Stimulated activated CD4-positive, alpha-beta T cell treated with anti-CD3 and anti-CD28 coated beads, Interleukin-4, amount 100 ng/mL, for 48 hours (primary cell): Measurements from ENCODE around the gene RASSF5.

Experiments
- DNase-seq, 2 donors: peaks; one replicate each; pipeline ENCODE4 v3.0.0-alpha.2; 2020; ENCODE audit warnings: low read depth in 2 of 2

Gene RASSF5

GRCh38 chr1:206497363-206497762 is 10.0 kb upstream of the RASSF5 start:
- DNase-seq, result no peak

- DNase-seq, result no peak
Observed at GRCh38 chr1:206497774-206498173, 9.6 kb upstream of the RASSF5 start.

GRCh38 chr1:206498685-206499084 is 8.6 kb upstream of the RASSF5 start:
- no peak for DNase-seq

- no peak for DNase-seq
Observed at GRCh38 chr1:206500046-206500445, 7.3 kb upstream of the RASSF5 start.

- DNase-seq, result no peak
Observed at GRCh38 chr1:206501881-206502280, 5.5 kb upstream of the RASSF5 start.

GRCh38 chr1:206502403-206502802 is 4.9 kb upstream of the RASSF5 start:
- DNase-seq, result no peak

GRCh38 chr1:206502812-206503211 is 4.5 kb upstream of the RASSF5 start:
- no peak for DNase-seq

GRCh38 chr1:206503591-206504362 is 3.6 kb upstream of the RASSF5 start:
- peak in 1 of 2 donors; percentile 60 for DNase-seq

- DNase-seq, result no peak
Observed at GRCh38 chr1:206504363-206504713, 3.0 kb upstream of the RASSF5 start.

- DNase-seq, result no peak
Observed at GRCh38 chr1:206505702-206506355, 1.5 kb upstream of the RASSF5 start.

GRCh38 chr1:206506405-206507283 is 687 bp upstream of the RASSF5 start:
- no peak for DNase-seq

- no peak for DNase-seq
Observed at GRCh38 chr1:206508130-206508889, 979 bp downstream of the RASSF5 start.

- DNase-seq, result no peak
Observed at GRCh38 chr1:206508956-206509355, 1.6 kb downstream of the RASSF5 start.

- no peak for DNase-seq
Observed at GRCh38 chr1:206509612-206510257, 2.4 kb downstream of the RASSF5 start.

- DNase-seq, result no peak
Observed at GRCh38 chr1:206510371-206510770, 3.0 kb downstream of the RASSF5 start.

- DNase-seq, result no peak
Observed at GRCh38 chr1:206511362-206512057, 4.2 kb downstream of the RASSF5 start.

GRCh38 chr1:206512058-206512850 is 4.9 kb downstream of the RASSF5 start:
- DNase-seq, result no peak

GRCh38 chr1:206512851-206513180 is 5.5 kb downstream of the RASSF5 start:
- DNase-seq, result no peak

GRCh38 chr1:206513312-206514111 is 6.2 kb downstream of the RASSF5 start:
- no peak for DNase-seq
